HEK293 (cell line): ENCODE data around the gene STRA8.

Source experiments
- FEZF1 ChIP-seq: fragments of 450-650 bp; formaldehyde crosslinking; IDR thresholded peaks from 2 replicates; pipeline ENCODE4 v1.5.1; 2016; ENCODE audit warnings: missing biosample characterization, missing genetic modification characterization
- GLIS1 ChIP-seq: fragments of 450-650 bp; formaldehyde crosslinking; IDR thresholded peaks from 2 replicates; pipeline ENCODE4 v1.5.1; 2016; ENCODE audit warnings: missing biosample characterization, missing genetic modification characterization
- HOXC10 ChIP-seq: sonication (generic); formaldehyde crosslinking; IDR thresholded peaks from 2 replicates; pipeline ENCODE4 v1.8.1; 2023; ENCODE audit warnings: mild to moderate bottlenecking, missing genetic modification reagents
- KLF16 ChIP-seq: fragments of 450-650 bp; formaldehyde crosslinking; IDR thresholded peaks from 2 replicates; pipeline ENCODE4 v1.5.1; 2017; ENCODE audit warnings: missing biosample characterization, missing genetic modification characterization
- YY1 ChIP-seq: fragments of 450-650 bp; formaldehyde crosslinking; IDR thresholded peaks from 2 replicates; pipeline ENCODE4 v1.5.1; 2018; ENCODE audit warnings: missing biosample characterization, missing genetic modification characterization
- ZNF394 ChIP-seq: fragments of 450-650 bp; formaldehyde crosslinking; IDR thresholded peaks from 2 replicates; pipeline ENCODE4 v1.5.1; 2016; ENCODE audit warnings: missing biosample characterization, missing genetic modification characterization, mild to moderate bottlenecking, moderate library complexity, borderline replicate concordance
- ZNF626 ChIP-seq: fragments of 450-650 bp; sonication (Bioruptor Pico); formaldehyde crosslinking; IDR thresholded peaks from 2 replicates; pipeline ENCODE4 v1.5.1; 2018; ENCODE audit warnings: missing biosample characterization, missing genetic modification characterization, inconsistent platforms
- TF ChIP-seq, protein P1 (sequence below): IDR thresholded peaks from 2 replicates; pipeline ENCODE4 v1.6.1; 2011; ENCODE audit warnings: mild to moderate bottlenecking, low read depth, low read length, borderline replicate concordance
- TF ChIP-seq, protein P2 (sequence below): fragments of 450-650 bp; formaldehyde crosslinking; IDR thresholded peaks from 2 replicates; pipeline ENCODE4 v1.5.1; 2016; ENCODE audit warnings: missing biosample characterization, missing genetic modification characterization
- TF ChIP-seq, protein P3 (sequence below): fragments of 450-650 bp; formaldehyde crosslinking; IDR thresholded peaks from 2 replicates; pipeline ENCODE4 v1.5.1; 2016; ENCODE audit warnings: missing biosample characterization, missing genetic modification characterization, borderline replicate concordance
- TF ChIP-seq, protein P4 (sequence below): fragments of 450-650 bp; formaldehyde crosslinking; optimal IDR thresholded peaks from 2 replicates; pipeline ENCODE3; 2016; ENCODE audit warnings: missing biosample characterization, mild to moderate bottlenecking, missing genetic modification characterization

DNA sequence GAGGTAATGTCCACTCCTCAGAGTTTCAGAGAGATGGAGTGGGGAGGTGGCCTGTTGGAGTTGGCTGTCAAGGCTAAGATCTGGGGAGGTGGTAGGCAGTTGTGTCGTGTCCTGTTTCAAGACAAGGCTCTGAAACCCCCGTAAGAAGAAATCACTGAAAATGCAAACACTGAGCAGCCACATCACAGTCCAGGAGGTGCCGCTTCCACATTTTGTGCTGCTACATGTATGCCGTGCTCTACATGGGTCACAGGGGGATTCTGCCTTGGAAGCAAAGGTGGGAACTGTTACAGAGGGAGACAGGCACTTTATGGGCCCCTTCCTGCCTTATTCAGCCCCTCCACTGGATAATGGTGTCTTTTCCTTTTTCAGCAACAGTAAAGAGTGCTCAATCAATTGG, 34.2 kb upstream of the STRA8 start:
- TF ChIP-seq, protein P1, sequence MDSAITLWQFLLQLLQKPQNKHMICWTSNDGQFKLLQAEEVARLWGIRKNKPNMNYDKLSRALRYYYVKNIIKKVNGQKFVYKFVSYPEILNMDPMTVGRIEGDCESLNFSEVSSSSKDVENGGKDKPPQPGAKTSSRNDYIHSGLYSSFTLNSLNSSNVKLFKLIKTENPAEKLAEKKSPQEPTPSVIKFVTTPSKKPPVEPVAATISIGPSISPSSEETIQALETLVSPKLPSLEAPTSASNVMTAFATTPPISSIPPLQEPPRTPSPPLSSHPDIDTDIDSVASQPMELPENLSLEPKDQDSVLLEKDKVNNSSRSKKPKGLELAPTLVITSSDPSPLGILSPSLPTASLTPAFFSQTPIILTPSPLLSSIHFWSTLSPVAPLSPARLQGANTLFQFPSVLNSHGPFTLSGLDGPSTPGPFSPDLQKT = no peak
- TF ChIP-seq, protein P2, sequence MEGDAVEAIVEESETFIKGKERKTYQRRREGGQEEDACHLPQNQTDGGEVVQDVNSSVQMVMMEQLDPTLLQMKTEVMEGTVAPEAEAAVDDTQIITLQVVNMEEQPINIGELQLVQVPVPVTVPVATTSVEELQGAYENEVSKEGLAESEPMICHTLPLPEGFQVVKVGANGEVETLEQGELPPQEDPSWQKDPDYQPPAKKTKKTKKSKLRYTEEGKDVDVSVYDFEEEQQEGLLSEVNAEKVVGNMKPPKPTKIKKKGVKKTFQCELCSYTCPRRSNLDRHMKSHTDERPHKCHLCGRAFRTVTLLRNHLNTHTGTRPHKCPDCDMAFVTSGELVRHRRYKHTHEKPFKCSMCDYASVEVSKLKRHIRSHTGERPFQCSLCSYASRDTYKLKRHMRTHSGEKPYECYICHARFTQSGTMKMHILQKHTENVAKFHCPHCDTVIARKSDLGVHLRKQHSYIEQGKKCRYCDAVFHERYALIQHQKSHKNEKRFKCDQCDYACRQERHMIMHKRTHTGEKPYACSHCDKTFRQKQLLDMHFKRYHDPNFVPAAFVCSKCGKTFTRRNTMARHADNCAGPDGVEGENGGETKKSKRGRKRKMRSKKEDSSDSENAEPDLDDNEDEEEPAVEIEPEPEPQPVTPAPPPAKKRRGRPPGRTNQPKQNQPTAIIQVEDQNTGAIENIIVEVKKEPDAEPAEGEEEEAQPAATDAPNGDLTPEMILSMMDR (tag by site-specific recombination) = no peak
- no peak for TF ChIP-seq ZNF394
- TF ChIP-seq ZNF626 (tag by site-specific recombination) = no peak
- no peak for TF ChIP-seq HOXC10 (CRISPR knock-in tag)
- no peak for TF ChIP-seq GLIS1 (tag by site-specific recombination)
- no peak for TF ChIP-seq YY1
- TF ChIP-seq, protein P3, sequence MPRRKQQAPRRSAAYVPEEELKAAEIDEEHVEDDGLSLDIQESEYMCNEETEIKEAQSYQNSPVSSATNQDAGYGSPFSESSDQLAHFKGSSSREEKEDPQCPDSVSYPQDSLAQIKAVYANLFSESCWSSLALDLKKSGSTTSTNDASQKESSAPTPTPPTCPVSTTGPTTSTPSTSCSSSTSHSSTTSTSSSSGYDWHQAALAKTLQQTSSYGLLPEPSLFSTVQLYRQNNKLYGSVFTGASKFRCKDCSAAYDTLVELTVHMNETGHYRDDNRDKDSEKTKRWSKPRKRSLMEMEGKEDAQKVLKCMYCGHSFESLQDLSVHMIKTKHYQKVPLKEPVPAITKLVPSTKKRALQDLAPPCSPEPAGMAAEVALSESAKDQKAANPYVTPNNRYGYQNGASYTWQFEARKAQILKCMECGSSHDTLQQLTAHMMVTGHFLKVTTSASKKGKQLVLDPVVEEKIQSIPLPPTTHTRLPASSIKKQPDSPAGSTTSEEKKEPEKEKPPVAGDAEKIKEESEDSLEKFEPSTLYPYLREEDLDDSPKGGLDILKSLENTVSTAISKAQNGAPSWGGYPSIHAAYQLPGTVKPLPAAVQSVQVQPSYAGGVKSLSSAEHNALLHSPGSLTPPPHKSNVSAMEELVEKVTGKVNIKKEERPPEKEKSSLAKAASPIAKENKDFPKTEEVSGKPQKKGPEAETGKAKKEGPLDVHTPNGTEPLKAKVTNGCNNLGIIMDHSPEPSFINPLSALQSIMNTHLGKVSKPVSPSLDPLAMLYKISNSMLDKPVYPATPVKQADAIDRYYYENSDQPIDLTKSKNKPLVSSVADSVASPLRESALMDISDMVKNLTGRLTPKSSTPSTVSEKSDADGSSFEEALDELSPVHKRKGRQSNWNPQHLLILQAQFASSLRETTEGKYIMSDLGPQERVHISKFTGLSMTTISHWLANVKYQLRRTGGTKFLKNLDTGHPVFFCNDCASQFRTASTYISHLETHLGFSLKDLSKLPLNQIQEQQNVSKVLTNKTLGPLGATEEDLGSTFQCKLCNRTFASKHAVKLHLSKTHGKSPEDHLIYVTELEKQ = no peak
- no peak for TF ChIP-seq FEZF1 (tag by site-specific recombination)
- TF ChIP-seq, protein P4, sequence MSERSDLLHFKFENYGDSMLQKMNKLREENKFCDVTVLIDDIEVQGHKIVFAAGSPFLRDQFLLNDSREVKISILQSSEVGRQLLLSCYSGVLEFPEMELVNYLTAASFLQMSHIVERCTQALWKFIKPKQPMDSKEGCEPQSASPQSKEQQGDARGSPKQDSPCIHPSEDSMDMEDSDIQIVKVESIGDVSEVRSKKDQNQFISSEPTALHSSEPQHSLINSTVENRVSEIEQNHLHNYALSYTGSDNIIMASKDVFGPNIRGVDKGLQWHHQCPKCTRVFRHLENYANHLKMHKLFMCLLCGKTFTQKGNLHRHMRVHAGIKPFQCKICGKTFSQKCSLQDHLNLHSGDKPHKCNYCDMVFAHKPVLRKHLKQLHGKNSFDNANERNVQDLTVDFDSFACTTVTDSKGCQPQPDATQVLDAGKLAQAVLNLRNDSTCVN (tag by site-specific recombination) = no peak
- no peak for TF ChIP-seq KLF16 (tag by site-specific recombination)
